BLaER1 (cell line): ENCODE measurements around the gene NIF3L1.

Experiments
- H3K27ac ChIP-seq: shearing (Covaris generic); formaldehyde crosslinking; 2 replicates; pipeline ENCODE4 v1.8.1; 2022
- H3K27me3 ChIP-seq: shearing (Covaris generic); formaldehyde crosslinking; 2 replicates; pipeline ENCODE4 v1.8.1; 2022
- H3K36me3 ChIP-seq: shearing (Covaris generic); formaldehyde crosslinking; 2 replicates; pipeline ENCODE4 v1.8.1; 2022
- H3K4me1 ChIP-seq: shearing (Covaris generic); formaldehyde crosslinking; 2 replicates; pipeline ENCODE4 v1.8.1; 2022
- H3K4me2 ChIP-seq: shearing (Covaris generic); formaldehyde crosslinking; 2 replicates; pipeline ENCODE4 v1.8.1; 2022
- H3K4me3 ChIP-seq: shearing (Covaris generic); formaldehyde crosslinking; 2 replicates; pipeline ENCODE4 v1.8.1; 2022
- H3K9ac ChIP-seq: shearing (Covaris generic); formaldehyde crosslinking; 2 replicates; pipeline ENCODE4 v1.8.1; 2022
- H3K9me3 ChIP-seq: shearing (Covaris generic); formaldehyde crosslinking; 2 replicates; pipeline ENCODE4 v1.8.1; 2022
- H4K20me1 ChIP-seq: shearing (Covaris generic); formaldehyde crosslinking; 2 replicates; pipeline ENCODE4 v1.8.1; 2022
- Cebpa-rat ChIP-seq: shearing (Covaris generic); IDR thresholded peaks from 2 replicates; pipeline ENCODE4 v1.8.1; 2022

NIF3L1 gene

DNA sequence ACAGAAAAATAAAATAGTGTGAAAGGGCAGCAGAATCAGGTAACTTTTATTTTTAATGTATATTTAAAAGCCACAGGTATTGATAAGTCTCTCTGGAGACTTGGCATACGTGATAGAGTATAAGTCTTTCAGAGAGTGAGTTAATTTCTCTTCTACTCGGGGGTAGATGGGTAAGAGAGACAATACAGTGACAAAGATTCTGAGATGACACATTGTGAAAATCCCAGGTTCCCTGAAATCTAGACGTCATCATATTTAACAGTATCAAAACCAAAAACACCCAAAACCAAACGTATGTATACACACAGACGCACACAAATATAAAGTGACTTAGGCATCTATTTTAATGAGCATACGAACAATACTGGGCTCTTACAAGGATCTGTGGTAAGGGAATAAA is 33.3 kb downstream of the NIF3L1 start:
- Histone ChIP-seq H3K27ac (no peak overlapping the region), H4K20me1 (no peaks in the 10 kb centered on the region), H3K9me3 (no peaks in the 10 kb centered on the region), H3K4me2 (no peak overlapping the region), H3K9ac (no peak overlapping the region), H3K27me3 (no peaks in the 10 kb centered on the region), H3K4me3 (no peak overlapping the region), H3K36me3 (peaks cover 94% of the 10 kb centered on the region), H3K4me1 (no peaks in the 10 kb centered on the region)
- TF ChIP-seq Cebpa-rat = no peak

DNA sequence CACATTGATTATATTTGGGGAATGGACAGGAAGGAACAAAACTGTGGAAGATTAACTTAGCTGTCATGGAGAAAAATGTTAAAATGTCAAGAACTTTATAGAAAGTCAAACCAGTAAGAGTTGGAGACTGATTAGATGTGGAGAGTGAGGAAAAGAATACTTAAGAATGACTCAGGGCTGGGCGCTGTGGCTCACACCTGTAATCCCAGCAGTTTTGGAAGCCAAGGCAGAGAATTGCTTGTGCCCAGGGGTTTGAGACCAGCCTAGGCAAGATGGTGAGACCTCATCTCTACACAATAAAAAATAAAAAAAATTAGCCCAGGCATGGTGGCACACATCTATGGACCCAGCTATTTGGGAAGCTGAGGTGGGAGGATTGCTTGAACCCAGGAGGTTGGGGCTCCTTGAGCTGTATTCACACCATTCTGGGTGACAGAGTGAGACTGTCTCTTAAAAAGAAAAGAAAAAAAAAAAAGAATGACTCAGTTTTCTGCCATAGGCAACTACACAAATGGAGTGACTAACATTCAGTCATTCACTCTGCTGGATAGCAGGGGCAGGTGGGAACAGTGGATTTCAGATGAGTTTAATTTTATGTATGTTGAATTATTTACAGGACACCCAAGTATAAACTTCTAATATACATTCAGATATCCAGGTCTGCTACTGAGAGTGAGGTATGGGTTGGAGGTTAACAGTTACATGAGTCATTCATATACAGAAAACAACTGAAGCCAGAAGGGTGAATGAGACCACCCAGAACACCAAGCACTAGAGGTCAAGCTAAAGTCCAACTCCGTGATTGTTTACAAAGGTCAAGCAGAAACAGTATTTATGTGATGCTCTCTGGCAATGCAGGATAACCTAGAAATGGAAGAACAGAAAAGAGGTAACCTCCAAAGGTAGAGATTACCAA is 40.4 kb downstream of the NIF3L1 start:
- no peak overlapping the region for H3K4me2 ChIP-seq
- no peaks in the 10 kb centered on the region for H4K20me1 ChIP-seq
- TF ChIP-seq Cebpa-rat = no peak
- no peak overlapping the region for H3K9ac ChIP-seq
- no peak overlapping the region for H3K27ac ChIP-seq
- no peak overlapping the region for H3K4me3 ChIP-seq
- H3K9me3 ChIP-seq = no peaks in the 10 kb centered on the region
- H3K4me1 ChIP-seq = no peaks in the 10 kb centered on the region
- H3K27me3 ChIP-seq = no peaks in the 10 kb centered on the region
- peaks cover 89% of the 10 kb centered on the region for H3K36me3 ChIP-seq

DNA sequence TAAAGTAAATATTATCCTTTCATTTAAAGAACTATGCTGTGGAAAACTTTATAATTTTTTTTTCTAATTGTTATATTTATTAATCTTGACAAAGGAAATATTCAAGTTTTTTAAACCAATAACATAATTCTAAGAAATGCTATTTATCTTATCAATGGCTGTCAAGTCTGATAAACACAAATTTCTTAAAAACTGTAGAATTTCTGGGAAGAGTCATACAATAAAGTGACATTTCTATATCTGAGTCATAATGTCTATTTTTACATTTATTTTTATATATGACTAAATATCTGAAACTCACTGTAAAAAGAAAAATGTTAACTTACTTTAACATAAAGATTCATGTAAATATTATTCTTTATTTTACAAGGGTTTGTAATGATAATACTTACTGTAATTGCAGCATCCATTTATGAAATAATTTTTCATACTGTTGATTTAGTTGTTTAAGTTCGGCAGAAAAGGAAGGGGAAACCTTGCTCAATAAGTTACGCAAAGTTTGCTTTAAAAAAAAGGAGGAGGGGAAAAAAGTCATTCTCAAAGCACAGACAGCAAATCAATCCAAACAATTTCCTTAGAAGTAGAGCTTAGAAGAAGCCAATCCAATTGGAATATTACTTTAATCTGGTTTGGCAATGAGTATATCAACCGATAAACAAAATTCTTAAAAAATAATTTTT is 41.9 kb downstream of the NIF3L1 start:
- no peak overlapping the region for H3K4me3 ChIP-seq
- H3K27ac ChIP-seq = no peak overlapping the region
- H3K27me3 ChIP-seq = no peaks in the 10 kb centered on the region
- no peak for TF ChIP-seq Cebpa-rat
- peaks cover 90% of the 10 kb centered on the region for H3K36me3 ChIP-seq
- no peak overlapping the region for H3K4me2 ChIP-seq
- no peak overlapping the region for H3K9ac ChIP-seq
- no peaks in the 10 kb centered on the region for H4K20me1 ChIP-seq
- no peaks in the 10 kb centered on the region for H3K9me3 ChIP-seq
- H3K4me1 ChIP-seq = no peaks in the 10 kb centered on the region

DNA sequence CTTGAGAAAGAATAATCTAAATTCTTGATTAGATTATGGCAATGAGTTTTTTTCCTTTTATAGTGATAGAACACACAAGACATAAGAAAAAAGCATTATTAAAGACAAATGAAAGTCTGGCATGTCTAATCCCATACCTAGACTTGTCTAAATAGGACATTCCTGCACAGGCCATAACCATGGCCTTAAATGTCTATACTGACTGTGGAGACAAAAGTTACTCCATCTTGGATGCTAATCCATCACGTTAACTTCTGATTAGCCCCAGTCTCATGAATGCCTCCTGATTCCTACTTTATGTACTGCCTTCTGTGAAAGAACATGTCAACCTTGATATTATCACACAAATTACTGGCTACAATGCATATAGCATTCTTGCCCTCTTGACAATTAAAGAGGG is 50.7 kb downstream of the NIF3L1 start:
- Histone ChIP-seq H3K4me1 (no peaks in the 10 kb centered on the region), H3K9ac (no peak overlapping the region), H3K4me3 (no peak overlapping the region), H3K9me3 (no peaks in the 10 kb centered on the region), H3K4me2 (no peak overlapping the region), H3K36me3 (peaks cover 87% of the 10 kb centered on the region), H4K20me1 (no peaks in the 10 kb centered on the region), H3K27me3 (no peaks in the 10 kb centered on the region), H3K27ac (no peak overlapping the region)
- TF ChIP-seq Cebpa-rat = no peak

DNA sequence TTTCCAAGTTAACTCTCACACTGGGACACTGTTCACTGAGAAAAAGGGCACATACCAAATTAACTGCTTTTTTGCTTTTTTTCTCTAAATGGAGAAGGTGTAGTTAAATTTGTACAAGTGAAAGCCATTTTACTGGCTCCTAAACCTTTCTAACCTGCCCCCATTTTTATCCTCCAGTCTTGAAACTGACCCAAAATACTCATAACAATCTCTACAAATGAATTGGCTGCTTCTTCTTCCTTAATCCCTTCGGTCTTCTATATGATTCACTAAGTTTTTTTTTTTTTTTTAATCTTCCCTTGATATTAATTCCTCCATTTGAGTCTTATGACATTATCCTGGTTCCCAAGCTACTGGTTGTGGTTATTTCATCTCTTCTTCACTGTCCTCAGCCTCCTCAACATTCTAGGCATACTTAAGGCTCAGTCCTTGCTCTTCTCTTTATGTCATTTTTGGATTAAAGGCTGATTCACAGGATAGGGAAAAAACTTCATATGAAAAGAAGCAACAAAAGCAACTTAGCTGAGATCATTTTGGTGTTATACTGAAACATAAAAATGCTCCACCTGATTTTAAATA is 54.4 kb downstream of the NIF3L1 start:
- H3K27ac ChIP-seq = no peak overlapping the region

DNA sequence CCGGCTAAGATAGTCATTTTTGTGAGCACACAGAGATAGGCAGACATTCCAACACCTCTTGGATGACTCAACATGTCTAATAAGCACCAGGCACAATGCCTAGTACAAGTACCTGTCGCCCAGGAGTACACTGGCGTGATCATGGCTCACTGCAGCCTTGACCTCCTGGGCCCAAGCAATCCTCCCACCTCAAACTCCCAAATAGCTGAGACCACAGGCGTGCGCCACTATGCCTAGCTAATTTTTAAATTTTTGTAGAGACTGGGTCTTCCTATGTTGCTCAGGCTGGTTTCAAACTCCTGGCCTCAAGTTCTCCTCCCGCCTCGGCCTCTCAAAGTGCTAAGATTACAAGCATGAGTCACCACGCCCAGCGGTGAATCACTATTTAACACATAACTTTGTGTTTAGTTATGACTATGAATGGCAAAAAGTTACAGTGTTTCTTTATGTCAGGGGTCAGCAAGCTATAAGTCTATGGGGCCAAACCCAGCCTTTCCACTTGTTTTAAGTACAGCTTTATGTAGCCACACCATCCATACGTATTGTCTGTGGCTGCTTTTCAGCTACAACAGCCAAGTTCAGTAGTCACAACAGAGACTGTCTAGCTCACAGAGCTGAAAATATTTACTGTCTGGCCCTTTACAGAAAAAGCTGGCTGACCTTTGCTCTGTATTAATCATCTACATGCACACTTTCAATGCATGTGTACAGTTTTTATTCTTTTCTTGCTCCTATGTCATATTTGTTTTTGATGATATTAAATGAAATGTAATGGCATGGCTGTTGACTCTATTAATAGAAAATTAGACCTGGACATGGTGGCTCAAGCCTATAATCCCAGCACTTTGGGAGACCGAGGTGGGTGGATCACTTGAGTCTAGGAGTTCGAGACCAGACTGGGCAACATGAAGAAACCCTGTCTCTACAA is 55.6 kb downstream of the NIF3L1 start:
- H3K36me3 ChIP-seq = peaks cover 85% of the 10 kb centered on the region
- no peaks in the 10 kb centered on the region for H3K4me1 ChIP-seq
- no peak overlapping the region for H3K27ac ChIP-seq
- H3K27me3 ChIP-seq = no peaks in the 10 kb centered on the region
- TF ChIP-seq Cebpa-rat = no peak
- H3K4me3 ChIP-seq = no peak overlapping the region
- H4K20me1 ChIP-seq = no peaks in the 10 kb centered on the region
- H3K9ac ChIP-seq = no peak overlapping the region
- H3K9me3 ChIP-seq = no peaks in the 10 kb centered on the region
- no peak overlapping the region for H3K4me2 ChIP-seq

More for the DNA sequence above, 54.4 kb downstream of the NIF3L1 start:
- Histone ChIP-seq H3K9me3 (no peaks in the 10 kb centered on the region), H4K20me1 (no peaks in the 10 kb centered on the region), H3K4me1 (no peaks in the 10 kb centered on the region), H3K4me2 (no peak overlapping the region), H3K9ac (no peak overlapping the region), H3K27me3 (no peaks in the 10 kb centered on the region), H3K4me3 (no peak overlapping the region), H3K36me3 (peaks cover 85% of the 10 kb centered on the region)
- TF ChIP-seq Cebpa-rat = no peak

DNA sequence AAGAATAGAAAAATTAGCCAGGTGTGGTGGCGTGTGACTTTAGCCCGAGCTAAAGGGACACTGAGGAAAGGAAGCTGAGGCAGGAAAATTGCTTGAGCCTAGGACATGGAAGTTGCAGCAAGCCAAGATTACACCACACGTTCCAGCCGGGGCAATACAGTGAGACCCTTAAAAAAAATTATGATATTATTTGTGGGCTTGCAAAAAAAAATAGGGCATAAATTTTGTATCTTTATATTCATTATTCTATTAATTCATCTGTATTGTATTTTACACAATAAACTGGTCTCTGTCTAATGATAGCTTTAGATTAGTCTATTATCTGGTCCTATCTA is 56.2 kb downstream of the NIF3L1 start:
- Histone ChIP-seq H3K4me2 (no peak overlapping the region), H3K4me1 (no peaks in the 10 kb centered on the region), H4K20me1 (no peaks in the 10 kb centered on the region), H3K27ac (no peak overlapping the region), H3K4me3 (no peak overlapping the region), H3K27me3 (no peaks in the 10 kb centered on the region), H3K36me3 (peaks cover 85% of the 10 kb centered on the region), H3K9ac (no peak overlapping the region), H3K9me3 (no peaks in the 10 kb centered on the region)
- no peak for TF ChIP-seq Cebpa-rat

DNA sequence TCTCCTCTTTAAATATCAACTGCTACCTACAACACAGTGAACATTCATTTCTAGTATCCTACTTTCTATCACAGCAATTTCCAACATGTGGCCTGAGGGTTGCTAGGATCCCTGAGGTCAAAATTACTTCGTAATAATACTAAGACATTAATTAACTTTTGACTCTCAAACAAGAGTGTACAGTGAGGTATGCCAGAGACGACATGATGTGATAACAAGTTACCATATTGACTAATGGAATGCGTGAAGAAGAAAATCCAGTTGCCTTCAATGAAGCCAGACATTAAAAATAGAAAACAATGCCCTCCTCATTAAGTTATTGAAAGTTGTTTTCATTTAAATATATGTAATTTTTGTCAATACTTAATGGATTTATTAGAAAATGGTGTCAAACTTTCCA is 61.2 kb downstream of the NIF3L1 start:
- no peak overlapping the region for H3K9ac ChIP-seq
- H3K27me3 ChIP-seq = no peaks in the 10 kb centered on the region
- H3K4me3 ChIP-seq = no peak overlapping the region
- peaks cover 88% of the 10 kb centered on the region for H3K36me3 ChIP-seq
- H3K4me1 ChIP-seq = no peaks in the 10 kb centered on the region
- H3K27ac ChIP-seq = no peak overlapping the region
- no peaks in the 10 kb centered on the region for H3K9me3 ChIP-seq
- TF ChIP-seq Cebpa-rat = no peak
- H4K20me1 ChIP-seq = no peaks in the 10 kb centered on the region
- no peak overlapping the region for H3K4me2 ChIP-seq
